GM21526 (cell line): ENCODE results near the gene LHFPL2.
"Not testable (repeated sequence)": the region's sequence is repeated elsewhere in the genome, so short reads cannot be mapped to it uniquely, and the experiment has no call there.

Experiments used
- ATAC-seq: cut with Tn5 transposase; IDR thresholded peaks from one replicate; pipeline ENCODE4 v1.9.1; 2021; ENCODE audit warnings: moderate library complexity; ENCODE audit not compliant: unreplicated experiment, low FRiP score

LHFPL2 gene

DNA sequence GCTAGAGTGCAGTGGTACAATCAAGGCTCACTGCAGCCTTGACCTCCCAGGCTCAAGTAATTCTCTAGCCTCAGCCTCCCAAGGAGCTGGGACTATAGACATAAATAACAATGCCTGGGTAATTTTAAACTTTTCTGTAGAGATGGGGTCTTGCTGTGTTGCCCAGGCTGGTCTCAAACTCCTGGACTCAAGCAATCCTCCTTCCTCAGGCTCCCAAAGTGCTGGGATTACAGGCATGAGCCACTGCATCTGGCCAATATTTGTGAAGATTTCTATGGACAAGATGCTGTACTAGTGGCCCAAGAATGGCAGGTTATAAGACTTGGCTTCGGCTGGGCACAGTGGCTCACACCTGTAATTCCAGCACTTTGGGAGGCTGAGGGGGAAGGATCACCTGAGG, 18.4 kb upstream of the LHFPL2 start:
- not testable (repeated sequence) for ATAC-seq

DNA sequence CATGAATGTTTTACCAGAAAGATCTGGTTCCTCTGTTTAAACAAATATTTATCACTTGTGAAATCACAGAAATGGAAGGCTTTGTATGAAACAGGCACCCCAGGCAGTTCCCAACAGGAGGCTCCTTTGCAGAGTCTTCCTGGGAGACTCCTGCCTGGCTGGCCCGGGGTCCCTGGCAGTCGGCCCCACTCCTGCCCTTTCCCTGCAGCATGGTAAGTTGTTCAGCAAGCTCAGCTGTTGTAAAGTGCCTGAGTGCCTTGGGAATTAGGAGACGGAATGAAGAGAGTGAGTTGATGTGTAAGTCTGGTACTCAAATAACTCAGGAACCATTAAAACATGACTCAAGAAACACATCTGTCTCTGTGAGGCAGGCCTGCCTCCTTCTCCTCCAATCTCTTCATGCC, 17.5 kb upstream of the LHFPL2 start:
- ATAC-seq: no peak

DNA sequence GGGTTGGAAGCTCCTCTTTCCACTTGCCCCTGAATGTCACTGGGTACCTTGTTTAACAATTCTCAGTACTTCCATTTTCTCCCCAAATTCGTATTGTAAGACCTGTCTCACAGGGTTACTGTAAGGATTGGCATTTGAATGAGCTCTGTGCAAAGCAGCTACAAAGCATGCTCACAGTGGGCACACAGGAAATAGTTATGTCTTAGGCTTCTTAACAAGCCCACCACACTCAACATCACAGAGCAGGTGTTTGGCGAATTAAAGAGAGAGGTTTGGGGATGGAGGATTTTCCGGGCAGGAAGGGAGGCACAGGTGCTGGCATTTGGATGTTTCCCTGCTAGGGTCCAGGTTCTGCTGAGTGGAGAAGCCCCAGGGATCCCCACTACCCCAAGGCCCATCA, 17.0 kb upstream of the LHFPL2 start:
- ATAC-seq: no peak

DNA sequence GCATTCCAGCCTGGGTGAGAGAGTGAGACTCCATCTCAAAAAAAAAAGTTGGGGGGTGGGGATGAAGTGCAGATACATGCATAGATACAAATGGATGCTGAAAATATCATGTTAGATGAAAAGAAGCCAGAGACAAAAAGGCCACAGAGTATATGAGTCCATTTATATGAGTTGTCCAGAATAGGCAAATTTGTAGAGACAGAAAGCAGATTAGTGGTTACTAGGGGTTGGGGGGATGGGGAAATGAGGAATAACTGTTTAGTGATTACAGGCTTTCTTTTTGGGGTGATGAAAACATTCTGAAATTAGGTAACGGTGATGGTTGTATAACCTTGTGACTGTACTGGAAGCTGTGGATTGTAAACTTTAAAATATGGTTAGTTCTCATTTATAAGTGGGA, 13.8 kb upstream of the LHFPL2 start:
- ATAC-seq: no peak

DNA sequence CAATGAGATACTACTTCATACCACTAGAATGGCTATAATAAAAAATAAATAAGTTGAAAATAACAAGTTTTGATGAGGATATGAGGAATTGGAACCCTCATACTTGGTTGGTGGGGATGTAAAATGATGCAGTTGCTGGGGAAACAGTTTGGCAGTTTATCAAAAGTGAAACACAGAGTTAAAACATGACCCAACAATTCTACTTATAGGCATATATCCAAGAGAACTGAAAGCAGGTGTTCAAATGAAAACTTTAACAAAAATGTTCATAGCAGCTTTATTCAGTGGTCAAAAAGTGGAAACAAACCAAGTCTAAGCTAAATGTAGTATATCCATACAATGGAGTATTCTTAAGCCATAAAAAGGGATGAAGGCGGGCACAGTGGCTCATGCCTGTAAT, 13.1 kb upstream of the LHFPL2 start:
- ATAC-seq: no peak

DNA sequence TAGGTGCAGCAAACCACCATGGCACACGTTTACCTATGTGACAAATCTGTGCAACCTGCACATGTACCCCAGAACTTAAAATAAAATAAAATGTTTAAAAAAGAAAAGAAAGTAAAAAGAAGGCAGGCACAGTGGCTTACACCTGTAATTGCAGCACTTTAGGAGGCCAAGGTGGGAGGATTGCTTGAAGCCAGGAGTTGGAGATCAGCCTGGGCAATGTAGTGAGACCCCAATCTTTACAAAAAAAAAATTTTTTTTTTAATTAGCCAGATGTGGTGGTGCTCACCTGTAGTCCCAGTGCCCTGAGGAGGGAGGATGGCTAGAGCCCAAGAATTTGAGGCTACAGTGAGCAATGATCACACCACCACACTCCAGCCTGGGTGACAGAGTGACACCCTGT, 12.5 kb upstream of the LHFPL2 start:
- no peak for ATAC-seq

DNA sequence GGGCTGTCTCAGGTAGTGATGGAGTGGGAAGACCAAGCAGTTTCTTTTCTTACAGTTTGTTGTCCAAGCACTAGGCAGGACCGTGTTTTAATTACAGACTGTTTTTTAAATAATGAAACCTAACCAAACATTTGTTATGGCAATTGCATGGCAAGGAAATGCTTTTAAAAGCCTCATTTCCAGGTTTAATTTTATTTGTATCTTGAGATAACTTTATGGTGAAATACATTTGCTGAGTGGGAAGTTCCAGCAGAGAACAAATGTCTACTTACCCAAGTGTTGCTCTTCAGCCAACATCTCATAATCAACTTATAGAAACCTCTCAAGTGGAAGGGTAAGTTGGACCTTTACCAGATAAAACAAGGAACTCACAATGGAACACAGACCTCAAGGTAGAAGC, 11.8 kb upstream of the LHFPL2 start:
- no peak for ATAC-seq

DNA sequence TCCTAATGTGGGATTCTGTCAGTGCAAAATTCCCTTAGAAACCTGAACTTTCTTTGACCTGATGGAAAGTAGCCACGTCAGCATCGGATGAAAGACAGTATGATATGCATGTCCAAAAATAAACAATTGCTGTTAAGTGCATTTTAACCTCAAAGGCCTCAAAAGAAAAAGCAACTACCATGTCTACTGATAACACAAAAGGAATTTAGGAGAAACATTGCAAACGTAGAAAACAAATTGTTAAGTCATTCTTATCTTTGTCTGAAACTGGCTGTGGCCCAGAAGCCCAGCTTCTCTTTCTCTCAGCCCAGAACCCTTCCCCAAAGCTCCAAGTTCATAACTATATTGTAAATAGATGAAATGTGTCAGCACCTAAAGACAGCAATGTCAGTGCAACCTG, 11.1 kb upstream of the LHFPL2 start:
- ATAC-seq: no peak

DNA sequence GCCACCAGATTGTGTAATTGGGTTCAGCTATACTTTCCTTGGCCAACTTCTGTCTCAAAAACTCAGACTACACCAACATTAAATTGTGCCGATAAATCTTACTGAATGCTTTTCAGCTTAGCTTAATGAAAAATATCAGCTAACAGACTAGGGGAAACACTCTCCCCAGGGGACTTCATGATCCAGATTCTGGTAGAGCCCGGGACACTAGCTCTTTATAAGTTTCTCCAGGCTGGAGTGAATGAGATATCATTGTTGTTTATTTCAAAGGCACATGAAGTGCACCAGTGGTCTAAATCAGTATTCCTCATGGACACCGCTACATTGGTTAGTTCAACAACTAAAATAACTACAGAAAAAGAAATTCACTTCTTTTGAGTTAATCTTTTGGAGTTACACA, 10.5 kb upstream of the LHFPL2 start:
- ATAC-seq: no peak

DNA sequence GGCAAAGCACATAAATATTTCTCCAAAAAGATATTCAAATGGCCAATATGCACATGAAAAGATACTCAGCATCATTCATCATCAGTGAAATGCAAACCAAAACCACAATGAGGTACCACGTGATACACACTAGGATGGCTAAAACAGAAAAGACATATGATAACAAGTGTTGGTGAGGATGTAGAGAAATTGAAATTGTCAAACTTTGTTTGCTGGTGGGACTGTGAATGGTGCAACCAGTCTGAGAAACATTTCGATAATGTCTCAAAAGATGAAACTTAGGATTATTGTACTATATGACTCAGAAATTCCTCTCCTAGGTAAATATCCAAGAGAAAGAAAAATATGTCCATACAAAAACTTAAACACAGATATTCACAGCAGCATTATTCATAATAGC, 8.6 kb upstream of the LHFPL2 start:
- no peak for ATAC-seq

DNA sequence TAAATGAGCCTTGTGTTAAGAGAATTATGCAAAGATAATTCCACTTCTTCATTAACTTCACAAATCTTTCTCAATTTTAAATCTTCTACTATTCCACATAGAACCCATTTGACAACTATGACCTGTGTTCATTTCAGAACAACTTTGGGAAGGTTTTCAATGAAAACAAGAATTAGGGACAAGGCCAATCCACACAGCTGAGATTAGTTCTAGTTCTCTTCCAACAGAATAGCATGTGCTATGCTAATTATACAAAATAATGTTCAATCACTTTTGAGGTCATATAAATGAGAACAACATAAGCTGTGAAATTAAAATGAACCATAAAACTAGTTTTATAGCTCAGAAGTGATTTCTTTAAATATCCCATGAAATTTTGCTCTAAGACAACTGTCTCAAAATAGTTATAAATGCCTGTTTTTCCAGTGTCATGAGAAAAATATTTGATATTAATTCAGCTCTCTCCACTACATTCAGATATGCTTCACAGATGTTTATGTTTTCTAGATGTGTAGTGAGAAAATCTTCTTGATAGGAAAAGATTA, 7.2 kb upstream of the LHFPL2 start:
- no peak for ATAC-seq

DNA sequence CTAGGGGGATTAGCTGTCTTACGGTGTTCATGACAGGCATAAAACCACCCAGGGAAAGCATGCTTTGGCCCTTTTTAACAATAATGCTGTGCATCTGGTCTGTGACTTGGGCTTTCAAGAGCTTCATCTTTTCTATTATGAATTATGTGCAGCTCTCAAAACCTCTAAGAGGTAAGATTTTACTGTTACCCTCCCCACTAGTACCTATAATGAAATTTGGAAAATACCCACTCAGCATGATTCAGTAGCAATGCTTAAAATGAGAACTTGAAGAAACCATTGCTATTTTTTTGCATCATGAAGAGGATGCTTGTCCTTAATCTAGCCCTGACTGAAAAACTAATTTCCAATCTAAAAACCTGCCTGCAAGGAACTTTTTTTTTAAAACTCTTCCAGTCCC, 5.8 kb upstream of the LHFPL2 start:
- ATAC-seq: no peak

DNA sequence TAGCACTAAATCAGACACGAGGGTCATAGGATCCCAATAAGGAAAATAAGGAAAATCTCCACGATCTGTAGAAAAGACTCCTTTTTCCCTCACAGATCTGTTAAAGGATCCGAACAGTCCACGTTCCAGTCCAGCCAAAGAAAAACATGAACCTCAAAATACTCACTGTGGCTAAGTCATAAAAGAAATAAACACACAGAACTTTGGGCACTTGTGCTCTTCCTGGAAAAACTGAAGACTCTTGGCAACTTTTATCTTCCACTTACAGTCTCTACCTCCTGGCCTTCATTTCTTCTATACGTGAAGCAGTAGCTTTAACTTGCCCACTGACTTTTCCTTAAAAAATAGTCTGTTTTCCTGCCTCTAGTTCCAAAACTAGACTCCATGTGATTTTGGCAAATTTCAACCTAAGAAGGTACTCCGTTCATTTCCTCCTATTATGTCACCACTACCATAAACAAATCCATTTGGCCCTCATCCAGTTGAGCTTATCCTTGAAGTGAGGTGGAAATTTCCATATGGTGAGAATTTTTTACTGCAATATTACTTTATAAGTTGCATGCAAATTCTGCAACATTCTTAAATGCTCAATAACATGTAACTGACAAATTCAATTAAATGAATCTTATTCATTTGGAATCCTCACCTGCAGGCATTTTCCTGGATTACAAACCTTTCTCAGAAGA, 5.3 kb upstream of the LHFPL2 start:
- ATAC-seq: no peak

DNA sequence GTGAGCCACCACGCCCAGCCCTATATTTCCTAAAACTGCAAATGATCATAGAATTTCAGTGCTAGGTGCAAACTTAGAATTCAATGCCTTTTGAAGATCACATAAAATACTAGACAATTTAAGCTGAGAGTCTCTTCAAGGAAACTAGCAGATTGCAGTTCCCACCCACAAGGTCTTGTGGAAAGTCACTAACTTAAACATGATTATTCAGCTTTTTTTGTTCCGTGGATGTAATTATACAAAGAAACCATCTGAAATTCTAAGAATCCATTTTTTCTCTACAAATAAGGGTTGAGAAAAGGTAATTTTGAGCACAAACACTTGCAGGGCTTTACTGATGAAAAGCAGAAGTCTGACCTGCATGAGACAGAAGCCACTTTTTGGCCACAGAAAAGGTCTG, 4.5 kb upstream of the LHFPL2 start:
- ATAC-seq: no peak

DNA sequence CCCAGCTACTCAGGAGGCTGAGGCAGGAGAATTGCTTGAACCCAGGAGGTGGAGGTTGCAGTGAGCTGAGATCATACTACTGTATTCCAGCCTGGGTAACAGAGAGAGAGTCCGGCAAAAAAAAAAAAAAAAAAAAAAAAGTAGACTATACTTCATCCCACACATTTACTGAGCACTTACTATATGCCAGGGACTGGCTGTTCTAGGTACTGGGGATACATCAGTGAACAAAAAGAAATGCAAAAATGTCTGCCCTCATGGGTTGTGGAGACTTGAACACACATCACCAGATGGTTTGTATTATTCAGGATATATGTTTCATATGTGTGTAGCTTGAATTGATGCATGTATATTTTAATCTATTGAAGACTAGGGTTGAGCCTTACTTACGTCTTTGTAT, 2.9 kb upstream of the LHFPL2 start:
- ATAC-seq: no peak

DNA sequence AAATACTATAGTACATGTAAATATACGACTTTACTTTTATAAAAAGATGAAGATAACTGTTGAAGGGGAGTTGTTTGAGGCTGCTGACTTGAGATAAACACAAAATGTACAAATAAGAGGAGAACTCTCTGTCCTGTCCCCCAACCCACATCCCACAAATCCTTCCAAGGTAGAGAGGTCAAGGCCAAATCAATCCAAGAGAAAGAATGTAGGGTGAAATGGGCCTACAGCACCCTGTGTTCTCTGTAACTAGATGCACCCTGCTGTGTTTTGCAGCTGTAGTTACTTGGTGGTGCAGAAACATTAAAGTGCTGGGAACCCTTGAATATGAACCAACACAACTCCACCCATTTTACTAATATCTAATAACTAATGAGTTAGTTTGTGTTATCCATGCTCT, 2.0 kb upstream of the LHFPL2 start:
- ATAC-seq: no peak

DNA sequence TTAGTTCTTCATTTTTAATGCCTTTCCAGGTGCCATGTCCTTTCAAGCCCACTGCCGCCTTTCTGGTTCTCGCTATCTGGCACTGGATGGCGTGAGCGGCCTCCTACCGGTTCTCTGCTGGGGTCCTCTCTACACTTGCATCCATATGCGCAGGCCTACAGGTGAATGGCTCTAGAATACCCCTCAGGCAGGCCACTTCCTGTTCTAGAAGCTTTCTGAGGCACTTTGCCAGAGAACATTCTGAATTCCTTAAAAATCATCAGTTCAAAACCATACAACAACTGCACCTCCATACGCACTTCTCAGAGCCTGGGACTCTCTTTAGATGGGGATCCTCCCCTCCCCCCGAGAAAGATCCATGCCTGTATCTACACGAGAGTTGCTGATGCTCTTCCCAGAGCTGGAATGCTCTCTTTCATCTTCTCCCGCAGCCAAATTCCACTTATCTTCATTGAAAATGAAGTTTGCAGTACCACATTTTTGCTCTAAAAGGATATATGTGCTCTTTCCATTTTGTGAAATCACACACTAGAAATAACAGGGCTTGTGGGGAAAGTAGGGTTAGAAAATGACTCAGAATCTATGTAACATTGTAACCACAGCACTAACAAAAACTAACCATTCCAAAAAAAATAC, 1.4 kb upstream of the LHFPL2 start:
- ATAC-seq: no peak

DNA sequence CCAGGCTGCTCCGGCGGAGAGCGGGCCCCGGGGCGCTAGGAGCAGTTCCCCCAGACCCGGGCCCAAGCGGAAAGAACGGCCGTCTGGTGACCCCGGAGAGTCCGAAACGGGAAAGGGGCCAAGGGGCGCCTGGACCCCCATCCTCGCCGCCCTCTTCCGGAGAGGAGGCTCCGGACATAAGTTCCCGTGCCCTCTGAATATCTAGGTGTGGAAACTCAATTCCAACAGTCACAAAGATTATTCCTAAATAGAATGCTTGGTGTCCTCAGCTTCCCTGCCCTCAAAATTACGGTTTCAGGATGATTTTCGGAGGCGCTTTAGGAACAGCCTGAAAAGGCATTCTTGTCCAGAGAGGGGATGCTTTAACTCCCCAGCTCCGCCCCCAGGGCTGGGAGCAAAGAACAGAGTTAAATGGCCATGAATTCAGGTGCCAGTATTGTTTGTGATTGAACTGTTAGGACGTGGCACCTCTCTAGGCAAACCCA, 681 bp upstream of the LHFPL2 start:
- no peak for ATAC-seq

DNA sequence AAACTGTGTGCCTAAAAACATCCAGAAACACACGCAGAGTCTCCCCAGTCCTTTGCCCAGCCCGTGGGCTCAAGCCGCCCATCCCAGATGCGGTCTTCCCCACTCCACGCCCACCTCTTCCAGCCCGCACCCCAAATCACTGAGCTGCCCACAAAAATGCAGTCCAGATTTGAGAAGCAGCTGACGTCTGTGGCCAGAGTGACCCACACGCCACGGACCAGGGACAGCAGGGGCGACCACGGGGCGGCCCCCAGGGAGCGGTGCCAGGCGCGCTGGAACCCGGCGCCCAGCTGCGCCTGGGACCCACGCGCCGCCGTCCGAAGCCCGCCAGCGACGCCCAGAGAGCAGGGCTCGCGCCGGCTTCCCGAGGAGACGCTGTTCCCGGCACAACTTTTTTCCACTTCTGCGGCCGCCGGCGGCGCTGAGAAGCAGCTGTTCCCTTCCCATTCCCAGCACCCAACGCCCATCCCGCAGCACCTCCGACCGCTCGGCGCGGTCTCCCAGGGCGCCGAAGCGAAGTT, 674 bp downstream of the LHFPL2 start:
- no peak for ATAC-seq

DNA sequence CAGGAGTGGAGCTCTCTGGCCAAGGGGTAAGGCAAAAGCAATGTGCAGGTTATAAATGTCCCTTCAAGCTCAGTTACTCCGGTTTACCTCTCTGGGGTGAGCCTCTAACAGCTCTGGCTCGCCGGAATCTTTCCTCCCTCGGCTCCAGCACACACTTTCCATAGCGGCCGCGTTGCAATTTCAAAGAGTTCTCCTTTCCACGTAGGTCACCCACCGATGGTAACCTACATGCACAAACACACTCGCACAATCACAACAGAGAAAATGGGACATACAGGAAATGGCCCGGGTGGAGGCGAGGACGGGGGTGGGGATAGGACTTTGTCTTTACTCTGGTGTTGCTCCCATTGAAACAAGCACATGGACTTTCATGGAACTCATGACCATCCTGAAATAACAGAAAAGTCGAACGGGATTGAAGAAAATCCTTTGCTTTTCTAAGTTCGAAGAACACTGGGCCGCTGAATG, 1.2 kb downstream of the LHFPL2 start:
- ATAC-seq: no peak

DNA sequence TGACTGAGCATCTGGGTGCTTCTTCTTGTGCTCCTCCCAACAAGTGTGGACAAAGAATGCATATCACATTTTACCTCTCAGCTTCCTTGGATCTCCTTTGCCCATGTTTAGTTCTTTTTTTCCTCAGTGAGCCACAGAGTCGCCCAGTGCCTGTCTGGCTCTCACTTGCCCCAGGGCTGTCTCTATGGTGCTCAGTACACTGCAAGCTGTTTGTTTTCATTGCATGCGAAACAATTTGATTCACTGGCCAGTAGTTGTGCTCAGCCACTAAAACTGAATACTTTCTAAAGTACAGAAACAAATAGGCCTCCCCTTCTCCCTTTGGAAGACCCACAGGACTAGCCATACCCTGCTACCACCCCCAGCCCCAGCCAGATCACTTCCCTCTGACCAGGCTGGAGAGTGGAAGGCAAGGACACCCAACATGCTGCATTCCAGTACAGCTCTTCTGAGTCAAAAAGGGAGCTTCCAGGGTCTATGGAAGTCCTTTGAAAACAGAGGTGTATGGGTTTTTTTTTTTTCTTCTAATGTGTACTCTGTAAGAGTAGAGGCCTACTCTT, 3.8 kb downstream of the LHFPL2 start:
- no peak for ATAC-seq

DNA sequence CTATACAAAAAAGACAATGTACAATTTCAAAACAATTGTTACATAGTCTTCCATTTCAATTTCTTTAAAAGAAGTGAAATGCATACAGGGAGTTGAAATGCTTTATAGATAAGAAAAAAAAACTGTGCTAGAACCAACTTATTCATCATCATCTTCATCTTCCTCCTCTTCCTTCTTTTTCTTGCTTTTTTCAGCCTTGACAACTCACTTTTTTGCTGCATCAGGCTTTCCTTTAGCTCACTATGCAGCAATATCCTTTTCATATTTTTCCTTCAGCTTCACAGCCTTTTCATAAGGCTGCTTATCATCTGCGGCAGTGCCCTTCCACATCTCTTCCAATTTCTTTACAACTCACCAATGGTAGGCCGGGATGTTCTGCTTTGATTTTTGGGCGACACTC, 4.4 kb downstream of the LHFPL2 start:
- no peak for ATAC-seq
